GM18858 (cell line): Measurements from ENCODE around the gene BICRA.
"Not testable (repeated sequence)": the region's sequence is repeated elsewhere in the genome, so short reads cannot be mapped to it uniquely, and the experiment has no call there.

ENCODE experiments used
- ATAC-seq: cut with Tn5 transposase; IDR thresholded peaks from one replicate; pipeline ENCODE4 v1.9.1; 2021; ENCODE audit not compliant: unreplicated experiment

Gene BICRA

DNA sequence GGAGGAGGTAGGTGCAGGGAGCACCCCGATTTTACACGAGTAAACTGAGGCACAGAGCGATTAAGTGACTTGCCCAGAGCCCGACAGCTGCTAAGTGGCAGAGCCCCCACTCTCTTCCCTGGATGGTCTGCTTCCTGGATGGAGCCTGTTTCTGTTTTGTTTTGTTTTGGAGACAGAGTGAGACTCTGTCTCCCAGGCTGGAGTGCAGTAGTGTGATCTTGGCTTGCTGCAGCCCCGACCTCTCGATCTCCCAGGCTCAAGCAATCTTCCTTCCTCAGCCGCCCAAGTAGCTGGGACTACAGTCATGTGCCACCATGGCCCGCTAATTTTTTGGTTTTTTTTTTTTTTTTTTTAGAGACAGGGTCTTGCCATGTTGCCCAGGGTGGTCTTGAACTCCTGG, 17.3 kb downstream of the BICRA start:
- no peak for ATAC-seq

DNA sequence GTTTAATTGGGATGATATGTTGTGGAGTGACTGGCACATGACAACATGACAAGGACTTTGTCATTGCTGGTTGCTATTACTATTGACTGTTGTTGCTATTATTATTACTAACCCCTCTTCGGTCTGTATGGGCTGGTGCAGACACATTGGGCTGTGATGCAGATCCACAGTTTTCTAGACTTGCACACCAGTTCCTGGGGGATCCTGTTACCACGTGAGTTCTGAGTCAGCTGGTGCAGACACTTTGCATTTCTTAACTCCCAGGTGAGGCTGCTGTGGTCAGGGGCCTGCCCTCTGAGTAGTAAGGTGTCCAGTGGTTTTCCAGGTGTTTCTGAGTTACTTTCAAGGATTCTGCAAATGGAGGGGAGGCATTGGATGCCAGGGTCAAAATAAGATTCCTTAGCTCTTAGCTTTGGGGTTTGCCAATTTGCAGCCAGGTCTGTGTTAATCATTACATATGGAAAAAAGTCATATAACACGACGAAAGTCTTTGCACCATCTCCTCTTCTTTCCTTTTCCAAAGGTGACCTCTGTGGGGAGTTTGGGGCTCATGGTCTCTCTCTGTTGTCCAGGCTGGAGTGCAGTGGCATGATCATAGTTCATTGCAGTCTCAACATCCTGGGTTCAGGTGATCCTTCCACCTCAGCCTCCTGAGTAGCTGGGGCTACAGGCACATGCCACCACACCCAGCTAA, 19.3 kb downstream of the BICRA start:
- ATAC-seq: no peak

DNA sequence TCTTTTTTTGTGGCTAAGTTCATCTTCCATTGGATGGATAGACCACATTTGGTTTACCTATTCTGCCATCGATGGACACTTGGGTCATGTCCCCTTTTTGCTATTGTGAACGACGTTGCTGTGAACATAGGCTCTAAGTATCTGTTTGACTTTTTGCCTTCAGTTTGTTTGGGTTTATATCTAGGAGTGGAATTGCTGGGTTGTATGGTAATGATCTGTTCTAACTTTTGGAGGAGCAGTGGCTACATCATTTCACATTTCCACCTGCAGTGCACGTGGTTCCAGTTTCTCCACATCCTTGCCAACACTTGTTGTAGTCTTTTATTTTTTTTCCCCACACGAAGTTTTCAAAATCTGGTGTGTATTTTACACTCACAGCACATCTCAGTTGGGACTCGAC, 21.7 kb downstream of the BICRA start:
- ATAC-seq: no peak

DNA sequence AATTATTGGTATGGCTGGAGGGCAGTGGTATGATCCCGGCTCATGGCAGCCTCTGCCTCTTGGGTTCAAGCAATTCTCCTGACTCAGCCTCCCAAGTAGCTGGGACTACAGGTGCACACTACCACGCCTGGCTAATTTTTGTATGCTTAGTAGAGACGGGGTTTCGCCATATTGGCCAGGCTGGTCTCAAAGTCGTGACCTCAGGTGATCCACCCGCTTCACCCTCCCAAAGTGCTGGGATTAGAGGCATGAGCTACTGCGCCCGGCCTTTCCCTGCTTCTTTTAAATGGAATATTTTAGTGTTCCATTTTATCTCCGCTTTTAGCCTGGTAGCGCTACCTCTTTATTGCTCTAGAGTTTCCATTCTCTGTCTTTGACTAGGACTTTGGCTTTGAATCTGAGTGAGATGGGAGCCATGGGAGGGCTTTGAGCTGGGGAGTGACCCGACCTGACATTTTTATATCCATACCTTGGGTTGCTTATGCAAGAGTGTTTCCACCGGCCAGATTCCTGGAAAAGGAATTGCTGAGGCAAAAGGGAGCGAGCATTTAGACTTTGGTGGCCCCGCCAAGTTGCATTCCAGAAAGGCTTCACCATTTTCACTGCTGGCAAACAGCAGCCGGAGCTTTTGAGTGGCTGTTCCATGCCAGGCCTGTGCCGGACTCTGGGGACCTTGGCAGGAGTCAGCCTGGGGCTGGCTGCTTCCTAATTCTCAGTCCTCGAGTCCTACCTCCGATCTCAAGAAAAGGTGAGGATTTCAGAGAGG, 22.9 kb downstream of the BICRA start:
- ATAC-seq: no peak

DNA sequence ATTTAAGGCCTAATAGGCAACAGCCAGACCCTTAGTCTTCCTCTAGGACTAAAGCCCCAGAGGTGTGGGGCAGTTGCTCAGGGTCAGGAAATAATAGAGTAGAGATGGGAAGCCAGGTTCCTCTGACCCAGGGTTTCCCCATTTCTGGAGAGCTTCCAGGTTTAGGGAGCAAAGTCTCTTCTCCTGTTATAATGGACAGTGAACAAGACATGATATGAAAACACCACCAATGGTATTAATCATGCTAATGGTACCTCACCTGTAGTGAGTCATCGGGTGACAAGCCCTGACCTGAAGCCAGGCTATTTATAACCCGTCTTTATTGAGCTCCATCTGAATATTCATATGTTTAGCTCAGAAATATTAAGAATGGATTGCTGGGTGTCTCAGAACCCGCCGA, 24.6 kb downstream of the BICRA start:
- ATAC-seq: no peak

DNA sequence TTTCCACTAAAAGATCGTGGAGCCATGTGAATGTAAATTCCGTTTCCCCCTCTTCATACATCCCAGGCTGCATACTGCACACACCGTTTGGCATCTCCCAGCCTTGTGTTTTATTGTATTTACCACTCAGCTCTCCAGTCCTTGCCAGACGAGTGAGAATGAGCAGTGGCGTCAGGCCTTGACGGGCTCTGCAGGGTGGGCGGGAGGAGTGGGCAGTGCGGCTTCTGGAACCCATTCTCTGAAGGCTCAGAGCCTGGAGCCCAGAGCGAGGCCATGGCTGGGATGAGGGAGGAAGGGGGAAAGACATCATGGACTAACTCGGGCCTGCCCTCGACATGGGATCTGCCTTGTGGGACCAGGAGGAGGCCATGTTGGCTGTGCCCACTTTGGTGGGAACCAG, 25.1 kb downstream of the BICRA start:
- no peak for ATAC-seq

DNA sequence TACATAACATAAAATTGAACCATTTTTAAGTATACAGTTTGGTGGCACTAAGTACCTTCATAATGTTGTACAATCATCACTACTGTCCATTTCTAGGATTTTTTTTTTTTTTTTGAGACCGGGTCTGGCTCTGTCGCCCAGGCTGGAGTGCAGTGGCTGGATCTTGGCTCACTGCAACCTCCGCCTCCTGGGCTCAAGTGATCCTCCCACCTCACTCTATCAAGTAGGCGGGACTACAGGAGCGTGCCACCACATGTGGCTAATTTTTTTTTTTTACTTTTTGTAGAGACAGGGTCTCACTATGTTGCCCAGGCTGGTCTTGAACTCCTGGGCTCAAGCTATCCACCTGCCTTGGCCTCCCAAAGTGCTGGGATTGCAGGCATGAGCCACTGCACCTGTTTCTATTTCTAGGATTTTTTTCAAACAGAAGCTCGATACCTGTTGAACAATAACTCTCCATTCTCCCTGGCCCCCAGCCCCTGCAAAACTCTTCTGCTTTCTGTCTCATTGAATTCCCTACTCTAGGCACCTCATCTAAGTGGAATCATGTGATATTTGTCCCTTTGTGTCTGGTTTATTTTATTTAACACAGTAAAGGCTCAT, 26.3 kb downstream of the BICRA start:
- ATAC-seq: not testable (repeated sequence)

DNA sequence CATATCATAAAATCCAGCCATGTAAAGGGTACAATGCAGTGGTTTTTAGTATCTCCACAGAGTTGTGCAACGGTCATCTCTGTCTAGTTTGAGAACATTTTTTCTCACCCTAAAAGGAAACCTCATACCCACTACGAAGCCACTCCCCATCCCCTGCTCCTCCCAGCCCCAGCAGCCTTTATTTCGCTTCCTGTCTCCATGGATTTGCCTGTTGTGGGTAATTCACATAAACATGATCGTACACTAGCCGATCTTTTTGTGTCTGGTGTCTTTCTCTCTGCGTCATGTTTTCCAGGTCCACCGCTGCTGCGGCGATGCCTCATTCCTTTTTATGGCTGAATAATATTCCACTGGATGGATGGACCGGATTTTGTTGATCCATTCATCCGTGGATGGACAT, 28.6 kb downstream of the BICRA start:
- ATAC-seq: no peak

DNA sequence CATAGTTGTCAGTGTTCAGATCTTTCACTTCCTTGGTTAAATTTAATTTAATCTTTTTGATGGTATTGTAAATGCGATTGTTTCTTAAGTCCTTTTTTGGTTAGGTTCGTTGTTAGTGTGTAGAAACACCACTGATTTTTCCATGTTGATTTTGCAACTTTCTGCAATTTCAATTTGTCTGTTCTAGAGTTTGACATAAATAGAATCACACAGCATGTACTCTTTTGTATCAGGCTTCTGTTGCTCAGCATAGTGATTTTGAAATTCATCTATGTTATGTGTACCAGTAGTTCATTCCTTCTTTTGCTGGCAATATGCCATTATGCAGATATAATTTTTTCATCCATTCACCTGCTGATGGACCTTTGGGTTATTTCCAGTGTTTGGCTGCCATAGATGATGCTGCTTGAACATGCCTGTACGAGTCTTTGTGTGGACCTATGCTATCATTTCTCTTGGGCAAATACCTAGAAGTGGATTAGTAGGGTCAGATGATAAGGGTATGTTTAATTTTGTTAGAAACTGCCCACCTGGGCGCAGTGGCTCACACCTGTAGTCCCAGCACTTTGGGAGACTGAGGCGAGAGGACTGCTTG, 33.1 kb downstream of the BICRA start:
- ATAC-seq: no peak

DNA sequence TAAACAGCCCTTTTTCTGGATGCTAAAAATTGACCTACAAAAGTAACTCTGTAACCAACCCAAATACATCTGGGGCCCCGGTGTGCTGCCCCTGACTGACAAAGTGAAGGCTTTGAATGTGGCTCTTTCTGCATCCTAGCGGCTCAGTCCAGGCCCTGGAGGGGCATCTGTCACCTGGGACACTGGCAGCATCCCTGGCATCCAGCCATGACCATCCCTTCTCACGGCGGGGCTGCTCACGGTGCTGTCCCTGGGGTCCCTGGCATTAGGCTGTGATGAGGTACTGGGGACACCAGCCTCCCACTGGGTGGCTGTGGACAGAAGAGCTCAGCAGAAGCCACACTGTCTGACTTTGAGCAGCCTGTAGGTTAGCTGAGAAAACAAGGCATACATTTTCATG, 34.3 kb downstream of the BICRA start:
- no peak for ATAC-seq

DNA sequence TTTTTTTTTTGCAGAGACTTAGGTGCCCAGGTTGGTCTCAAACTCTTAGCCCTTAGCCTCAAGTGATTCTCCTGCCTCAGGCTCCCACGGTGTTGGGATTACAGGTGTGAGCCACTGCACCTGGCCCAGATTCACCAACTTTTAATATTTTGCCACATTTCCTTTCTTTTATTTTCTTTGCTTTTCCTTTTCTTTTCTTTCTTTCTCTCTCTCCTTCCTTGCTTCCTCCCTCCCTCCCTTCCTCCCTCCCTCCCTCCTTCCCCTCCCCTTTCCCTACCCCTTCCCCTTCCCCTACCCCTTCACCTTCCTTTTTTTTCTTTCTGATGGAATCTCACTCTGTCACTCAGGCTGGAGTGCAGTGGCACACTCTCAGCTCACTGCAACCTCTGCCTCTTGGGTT, 35.3 kb downstream of the BICRA start:
- no peak for ATAC-seq

DNA sequence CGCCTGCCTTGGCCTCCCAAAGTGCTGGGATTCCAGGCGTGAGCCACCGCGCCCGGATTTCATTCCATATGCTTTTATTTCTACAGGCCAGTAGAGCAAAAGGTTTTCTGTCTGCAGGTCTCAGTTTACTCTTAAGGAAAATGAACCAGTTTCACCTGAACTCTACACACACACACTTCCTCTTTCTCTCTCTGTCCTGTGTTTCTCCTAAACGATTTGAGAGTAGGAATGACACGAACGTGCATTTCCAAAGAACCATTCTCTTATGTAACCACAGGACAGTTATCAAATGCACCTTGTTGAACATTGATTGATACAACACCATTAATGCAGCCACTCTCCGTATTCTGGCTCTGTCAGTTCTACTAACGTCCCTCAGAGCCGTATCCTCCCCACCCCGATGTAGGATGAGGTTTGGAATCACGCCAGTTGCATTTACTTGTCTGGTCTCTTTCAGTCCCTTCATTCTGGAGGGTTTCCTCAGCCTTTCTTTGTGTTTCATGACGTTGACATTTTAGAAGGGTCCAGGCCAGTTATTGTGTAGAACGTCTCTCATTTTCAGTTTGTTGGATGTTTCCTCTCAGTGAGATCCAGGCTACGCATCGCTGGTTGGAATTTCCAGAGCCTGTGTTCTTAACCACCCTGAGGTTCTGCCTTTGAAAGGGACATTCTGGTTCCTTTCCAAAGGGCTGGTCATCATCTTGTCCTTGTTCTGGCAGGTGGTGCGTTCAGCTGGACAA, 36.0 kb downstream of the BICRA start:
- ATAC-seq: no peak

DNA sequence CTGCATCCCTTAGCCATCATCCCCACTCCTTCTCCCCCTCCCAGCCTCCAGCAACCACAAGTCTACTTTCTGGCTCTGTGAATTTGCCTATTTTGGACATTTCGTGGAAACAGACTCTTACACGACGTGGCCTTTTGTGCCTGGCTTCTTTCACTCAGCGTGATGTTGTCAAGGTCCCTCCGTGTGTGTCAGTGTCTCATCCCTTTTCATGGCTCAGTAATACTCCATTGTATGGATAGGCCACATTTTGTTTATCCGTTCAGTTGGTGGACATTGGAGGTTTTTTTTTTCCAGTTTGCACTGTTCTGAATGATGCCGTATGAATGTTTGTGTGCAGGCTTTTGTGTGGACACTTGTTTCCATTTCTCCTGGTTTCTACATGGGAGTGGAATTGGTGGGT, 38.0 kb downstream of the BICRA start:
- ATAC-seq: no peak

DNA sequence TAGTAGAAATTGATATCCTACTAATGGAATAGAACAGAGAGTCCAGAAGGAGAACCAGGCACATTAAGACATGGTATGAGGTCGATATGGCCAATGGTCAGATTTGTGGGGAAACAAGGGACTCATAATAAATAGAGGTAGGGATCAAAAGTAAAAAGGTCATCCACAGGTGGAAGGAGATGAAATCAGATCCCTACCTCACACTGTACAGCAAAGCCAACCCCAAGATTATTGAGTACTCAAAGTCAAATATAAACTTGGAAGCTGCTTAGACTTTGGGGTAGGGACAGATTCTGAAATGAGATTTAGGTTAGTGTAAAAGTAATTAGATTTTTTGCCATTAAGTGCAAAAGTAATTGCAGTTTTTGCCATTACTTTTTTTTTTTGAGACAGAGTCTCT, 40.7 kb downstream of the BICRA start:
- ATAC-seq: no peak

DNA sequence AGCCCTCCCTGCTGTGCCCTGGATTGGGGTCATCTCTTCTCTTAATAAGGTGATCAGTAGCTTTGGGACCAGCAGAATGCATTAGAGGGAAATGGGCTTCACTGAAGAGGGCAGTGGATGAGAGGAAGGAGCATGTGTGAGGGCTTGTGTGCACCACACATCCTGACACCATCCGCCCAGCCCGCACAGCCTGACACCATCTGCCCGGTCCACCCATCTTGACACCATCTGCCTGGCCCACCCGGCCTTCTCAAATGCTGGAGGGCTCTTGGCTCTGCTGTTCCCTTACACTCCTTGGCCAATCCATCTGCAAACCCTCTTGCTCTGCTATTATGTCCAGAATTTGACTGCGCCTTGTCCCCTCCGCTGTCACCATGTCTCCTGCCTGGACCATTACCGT, 41.8 kb downstream of the BICRA start:
- no peak for ATAC-seq

DNA sequence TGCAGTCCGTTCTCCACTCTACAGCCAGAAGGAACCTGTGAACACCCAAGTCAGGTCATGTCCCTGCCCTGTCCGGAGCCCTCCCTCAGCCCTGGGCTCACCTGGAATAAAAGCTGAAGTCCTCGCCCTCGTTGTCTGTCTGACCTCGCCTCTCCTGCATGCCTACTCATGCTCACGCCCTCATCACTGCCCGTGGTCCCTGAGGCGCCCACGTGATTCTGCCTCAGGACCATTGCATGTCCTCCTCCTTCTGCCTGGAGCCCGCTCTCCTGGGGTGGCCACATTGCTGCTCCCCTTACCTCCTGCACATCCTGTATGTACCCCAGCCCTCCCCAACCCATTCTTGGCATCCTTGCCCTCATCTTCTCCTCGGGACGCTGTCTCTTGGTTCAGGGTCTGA, 42.2 kb downstream of the BICRA start:
- no peak for ATAC-seq

DNA sequence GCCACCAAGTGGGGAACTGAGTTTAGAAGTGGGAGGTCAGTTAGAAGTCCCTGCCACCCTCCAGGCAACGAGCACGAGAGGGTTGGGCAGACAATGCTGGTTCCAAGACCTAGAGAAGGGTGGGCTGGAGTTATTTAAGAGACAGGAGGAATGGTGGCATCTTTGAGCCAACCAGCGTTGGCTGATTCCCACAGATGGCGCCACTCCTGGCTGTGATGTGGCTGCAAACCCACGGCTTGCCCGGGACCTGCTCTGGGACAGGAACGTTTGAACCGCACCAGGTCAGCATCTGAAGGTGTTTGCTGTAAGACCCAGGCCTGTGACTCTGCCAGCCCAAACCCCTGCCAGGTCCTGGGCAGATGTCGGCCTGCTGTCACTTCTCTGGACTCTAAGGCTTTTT, 42.8 kb downstream of the BICRA start:
- no peak for ATAC-seq

DNA sequence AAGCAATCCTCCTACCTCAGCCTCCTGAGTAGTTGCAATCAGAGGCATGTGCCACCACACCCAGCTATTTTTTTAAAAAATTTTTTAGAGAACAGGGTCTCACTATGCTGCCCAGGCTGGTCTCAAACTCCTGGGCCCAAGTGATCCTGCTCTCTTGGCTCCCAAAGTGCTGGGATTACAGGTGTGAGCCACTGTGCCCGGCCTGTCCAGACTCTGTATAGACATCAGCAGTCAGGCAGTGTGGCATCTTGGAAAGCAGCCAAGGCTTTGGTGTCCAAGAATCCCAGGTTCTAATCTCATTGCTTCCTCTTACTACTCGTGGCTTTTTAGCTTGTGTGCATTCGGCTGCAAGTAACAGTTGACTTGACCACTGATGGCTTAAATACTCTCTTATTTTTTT, 43.4 kb downstream of the BICRA start:
- ATAC-seq: no peak

DNA sequence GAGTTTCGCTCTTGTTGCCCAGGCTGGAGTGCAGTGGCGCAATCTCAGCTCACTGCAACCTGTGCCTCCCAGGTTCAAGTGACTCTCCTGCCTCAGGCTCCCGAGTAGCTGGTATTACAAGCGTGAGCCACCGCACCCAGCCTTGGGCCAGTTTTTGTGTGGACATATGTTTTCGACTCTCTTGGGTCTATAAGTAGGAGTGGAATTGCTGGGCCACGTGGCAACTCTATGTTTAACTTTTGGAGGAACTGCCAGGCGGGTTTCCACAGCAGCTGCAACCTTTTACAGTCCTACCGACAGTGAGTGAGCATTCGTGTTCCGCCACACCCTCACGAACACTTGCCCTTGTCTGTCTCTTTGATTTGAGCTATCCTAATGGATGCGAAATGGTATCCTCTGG, 44.9 kb downstream of the BICRA start:
- no peak for ATAC-seq

DNA sequence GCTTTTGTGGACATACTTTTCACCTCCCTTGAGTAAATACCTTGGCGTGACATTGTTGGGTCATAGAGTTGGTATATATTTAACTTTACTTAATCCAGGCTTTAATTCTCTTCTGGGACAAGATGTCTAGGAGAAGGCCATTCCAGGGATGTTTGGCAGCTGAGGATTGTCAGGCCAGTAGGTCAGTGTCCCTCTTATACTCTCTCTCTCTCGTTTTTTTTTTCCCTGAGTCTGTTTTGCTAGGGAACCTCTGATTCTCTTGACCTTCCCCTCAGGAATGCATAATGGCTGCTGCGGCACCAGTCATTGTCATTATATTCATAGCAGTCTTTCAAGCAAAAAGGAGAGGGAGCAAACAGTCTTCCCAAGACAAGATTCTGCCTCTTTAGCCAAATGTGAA, 48.8 kb downstream of the BICRA start:
- ATAC-seq: no peak
